GM12878 (cell line): ENCODE data around the gene MGLL. TPM values are rescaled to one million over a fixed set of nuclear protein-coding genes. Genes with fewer than 3 reads are reported as not detected.

Source experiments
- ATAC-seq: fragments of 200-7000 bp; cut with Tn5 transposase; 3 replicates; pipeline ENCODE4 v1.9.1; 2020; ENCODE audit warnings: mild to moderate bottlenecking, moderate library complexity
- BruUV-seq: library from RNA; stranded (reverse); fragments of 400-500 nt; replicated peaks from 2 replicates; lab custom pipeline; 2021; lab: Mats Ljungman, UMichigan
- CTCF ChIA-PET: fragments of 300-600 bp; sonication (Branson Sonifier 250); formaldehyde crosslinking; extraction: SDS; loops from one replicate; lab custom pipeline; 2021; ENCODE audit warnings: inconsistent platforms; lab: Yijun Ruan, JAX
- POLR2A ChIA-PET: fragments of 350-600 bp; formaldehyde crosslinking; extraction: SDS; loops from one replicate; lab custom pipeline; 2021; ENCODE audit warnings: inconsistent platforms; lab: Charles Lee
- RAD21 ChIA-PET: fragments of 300-600 bp; sonication (Branson Sonifier 250); formaldehyde crosslinking; loops from one replicate; lab custom pipeline; 2023; ENCODE audit warnings: antibody characterized with exemption; ENCODE audit not compliant: unreplicated experiment; lab: Charles Lee
- SMC1A ChIA-PET: fragments of 300-600 bp; sonication (Branson Sonifier 250); formaldehyde crosslinking; loops from one replicate; lab custom pipeline; 2023; ENCODE audit not compliant: unreplicated experiment, uncharacterized antibody; lab: Charles Lee
- DNase-seq: peaks from one replicate; pipeline ENCODE4 v3.0.0-alpha.2; 2011; ENCODE audit warnings: low read depth, low spot score
- FAIRE-seq: peaks from 3 replicates; lab custom pipeline; 2011; peaks lifted over from hg19 to GRCh38; lab: Jason Lieb, UNC
- H2AFZ ChIP-seq: 2 replicates; pipeline ENCODE4 v1.6.0; 2011; ENCODE audit warnings: low read depth, low read length, control low read depth; ENCODE audit not compliant: control insufficient read depth
- H3K27ac ChIP-seq: 2 replicates; pipeline ENCODE4 v1.5.1; 2011; ENCODE audit warnings: control low read depth; ENCODE audit not compliant: control insufficient read depth, insufficient read depth
- H3K27me3 ChIP-seq, 2 experiments: replicated peaks in 1 of 2; 2 replicates each; pipeline versions ENCODE4 v1.6.0 to v1.6.1; 2011; ENCODE audit warnings: low read length in 1 of 2; ENCODE audit not compliant: control insufficient read depth in 2 of 2, insufficient read depth in 2 of 2
- H3K36me3 ChIP-seq, 2 experiments: 2 replicates each; pipeline ENCODE4 v1.5.1; 2011; ENCODE audit warnings: low read length in 1 of 2; ENCODE audit not compliant: control insufficient read depth in 2 of 2, insufficient read depth in 2 of 2
- H3K4me1 ChIP-seq: 2 replicates; pipeline ENCODE4 v1.6.1; 2011; ENCODE audit warnings: mild to moderate bottlenecking, low read length, moderate library complexity, mixed read lengths; ENCODE audit not compliant: control insufficient read depth, insufficient read depth
- H3K4me2 ChIP-seq: 2 replicates; pipeline ENCODE4 v1.6.0; 2011; ENCODE audit warnings: control low read depth; ENCODE audit not compliant: control insufficient read depth, insufficient read depth
- H3K4me3 ChIP-seq: fragments of 200-600 bp; sonication (generic); 2 replicates; pipeline ENCODE4 v1.5.1; 2016
- H3K79me2 ChIP-seq: 2 replicates; pipeline ENCODE4 v1.6.0; 2011; ENCODE audit warnings: low read length; ENCODE audit not compliant: control insufficient read depth, insufficient read depth
- H3K9ac ChIP-seq: 2 replicates; pipeline ENCODE4 v1.8.0; 2011; ENCODE audit warnings: low read length, control low read depth, mixed read lengths; ENCODE audit not compliant: control insufficient read depth, insufficient read depth
- H3K9me3 ChIP-seq: replicated peaks from 3 replicates; pipeline ENCODE4 v1.5.1; 2011; ENCODE audit warnings: mild to moderate bottlenecking, low read length; ENCODE audit not compliant: control insufficient read depth, insufficient read depth
- H4K20me1 ChIP-seq: 2 replicates; pipeline ENCODE4 v1.6.0; 2011; ENCODE audit not compliant: control insufficient read depth, insufficient read depth
- ASH2L ChIP-seq: fragments of 300-600, 200-600 bp; sonication (generic); IDR thresholded peaks from 2 replicates; pipeline ENCODE4 v1.6.1; 2017; ENCODE audit warnings: low read depth, mild to moderate bottlenecking, borderline replicate concordance
- DPF2 ChIP-seq: fragments of 450-650 bp; IDR thresholded peaks from 2 replicates; pipeline ENCODE4 v1.6.1; 2017; ENCODE audit warnings: mild to moderate bottlenecking
- ETV6 ChIP-seq, 2 experiments: fragments of 450-650 bp in 1 of 2; IDR thresholded peaks in 1 of 2; conservative IDR thresholded peaks in 1 of 2; 2 replicates each; pipeline ENCODE4 v1.6.1; 2014; ENCODE audit warnings: antibody characterized with exemption in 1 of 2, borderline replicate concordance in 1 of 2, low read depth in 1 of 2, mild to moderate bottlenecking in 1 of 2, moderate library complexity in 1 of 2
- HCFC1 ChIP-seq: fragments of 150-350 bp; IDR thresholded peaks from 2 replicates; pipeline ENCODE4 v1.6.1; 2014; ENCODE audit warnings: low read length
- HDGF ChIP-seq: fragments of 450-650 bp; IDR thresholded peaks from 2 replicates; pipeline ENCODE4 v1.6.1; 2016; ENCODE audit warnings: antibody characterized with exemption
- JUND ChIP-seq: IDR thresholded peaks from 2 replicates; pipeline ENCODE4 v1.6.1; 2012; ENCODE audit warnings: low read depth, mild to moderate bottlenecking, low read length, improper control_type of control experiment, moderate library complexity
- MEF2B ChIP-seq: fragments of 450-650 bp; IDR thresholded peaks from 2 replicates; pipeline ENCODE4 v1.6.1; 2018; ENCODE audit warnings: mild to moderate bottlenecking, moderate library complexity; ENCODE audit not compliant: partially characterized antibody, poor library complexity, severe bottlenecking
- MTA3 ChIP-seq: IDR thresholded peaks from 2 replicates; pipeline ENCODE4 v1.6.1; 2012; ENCODE audit warnings: low read length, inconsistent platforms, borderline replicate concordance
- NR2C2 ChIP-seq: IDR thresholded peaks from 2 replicates; pipeline ENCODE4 v1.6.1; 2011; ENCODE audit warnings: borderline replicate concordance, low read depth; ENCODE audit not compliant: control insufficient read depth, insufficient read length
- PKNOX1 ChIP-seq: fragments of 450-650 bp; IDR thresholded peaks from 2 replicates; pipeline ENCODE4 v1.6.1; 2016; ENCODE audit warnings: mild to moderate bottlenecking
- POLR2A ChIP-seq: IDR thresholded peaks from 2 replicates; pipeline ENCODE4 v1.6.1; 2011; ENCODE audit warnings: low read depth, mild to moderate bottlenecking, low read length
- RELB ChIP-seq: fragments of 450-650 bp; IDR thresholded peaks from 2 replicates; pipeline ENCODE4 v1.6.1; 2017; ENCODE audit warnings: low read depth, mild to moderate bottlenecking, moderate library complexity
- SMC3 ChIP-seq: IDR thresholded peaks from 2 replicates; pipeline ENCODE4 v1.6.1; 2011; ENCODE audit warnings: low read length, improper control_type of control experiment, borderline replicate concordance
- SUZ12 ChIP-seq: fragments of 200-600 bp; sonication (generic); IDR thresholded peaks from one replicate; pipeline ENCODE4 v1.6.1; 2018; ENCODE audit warnings: antibody characterized with exemption, mild to moderate bottlenecking; ENCODE audit not compliant: unreplicated experiment
- ZNF274 ChIP-seq: IDR thresholded peaks from one replicate; pipeline ENCODE4 v1.8.0; 2011; ENCODE audit not compliant: insufficient read length, insufficient read depth
- WGBS: methylation state at CpG from one replicate; pipeline ENCODE4 v1.1.6; 2016; ENCODE audit warnings: low lambda C conversion rate; ENCODE audit not compliant: insufficient replicate concordance, insufficient coverage; ENCODE audit errors: missing lambda C conversion rate; 5-methylcytosine and 5-hydroxymethylcytosine counted together
- in situ Hi-C: fragments of 300-500 bp; cut with MboI; formaldehyde crosslinking; loops from 9 replicates; pipeline ENCODE4 v1.14.3; 2018; ENCODE audit warnings: mixed read lengths
- intact Hi-C: fragments of 100-400 bp; cut with micrococcal nuclease; formaldehyde crosslinking; loops from one replicate; pipeline ENCODE4 v1.14.2; 2022; ENCODE audit not compliant: unreplicated experiment
- polyA plus RNA-seq, 11 experiments: library from polyadenylated mRNA; depleted of rRNA in 4 of 11; unstranded in 6 of 11; stranded (reverse) in 5 of 11; fragments of >200 nt; fragmentation: Nextera tagmentation in 4 of 11; fragmentation: Illumina TruSeq in 1 of 11; extraction: Ambion mirVana in 4 of 11; extraction: Trizol in 1 of 11; gene quantifications; 1 replicate in 1 of 11; 2 replicates in 10 of 11; pipeline versions ENCODE4 v1.2.1 to v1.2.3, GENCODE V29; 2011 to 2016; ENCODE audit warnings: inconsistent platforms in 2 of 11, missing spikeins in 2 of 11, low read depth in 1 of 11
- total RNA-seq, 4 experiments: library from RNA; depleted of rRNA in 3 of 4; stranded (reverse); fragments of >200 nt in 3 of 4; fragmentation: Illumina TruSeq in 1 of 4; extraction: Trizol in 1 of 4; gene quantifications; 2 replicates each; pipeline versions ENCODE4 v1.2.1 to v1.2.3, GENCODE V29; 2013 to 2021

Gene MGLL
- total and polyA plus RNA-seq, 10 of the 15 experiments (the other 5 are each of a cell fraction or from before 2014, with no cell fraction given) = 44.9 to 177 (median 72.9) TPM

GRCh38 chr3:127784283-127784682 lies 38.0 kb downstream of the MGLL start:
- H3K4me2 ChIP-seq = no peak overlapping the region
- ChIA-PET SMC1A (interaction anchor here (1.0 to 2.7 kb wide), 5 partner anchors 27 to 37 kb away, joined by 3 to 13 read pairs (median 4); no protein-coding TSS in a partner anchor), CTCF (interaction anchor here (0.6 to 1.8 kb wide), 3 partner anchors 56 to 184 kb away, joined by 3 to 4 read pairs (median 3); no protein-coding TSS in a partner anchor), RAD21 (interaction anchor here (1.4 to 1.8 kb wide), 2 partner anchors 30 to 34 kb away, joined by 3 to 5 read pairs; no protein-coding TSS in a partner anchor), POLR2A (no interaction called here)
- peaks cover 14 to 20% of the 10 kb centered on the region in 2 experiments; a peak in 3 of 4 replicates for H3K36me3 ChIP-seq
- no peak overlapping the region for H3K27ac ChIP-seq
- H3K9ac ChIP-seq = no peak overlapping the region
- H3K4me1 ChIP-seq = peaks cover 21% of the 10 kb centered on the region
- intact Hi-C loops (no loop called here), in situ Hi-C loops (no loop called here)
- 31% methylated on average over 6 of the region's 7 CpGs for WGBS
- no peaks in the 10 kb centered on the region for H3K27me3 ChIP-seq
- H3K9me3 ChIP-seq = no peaks in the 10 kb centered on the region
- no TSS peak for BruUV-seq
- ATAC-seq = peak; percentile 25
- no peaks in the 10 kb centered on the region for H4K20me1 ChIP-seq
- no peak overlapping the region for H3K4me3 ChIP-seq
- FAIRE-seq = no peak
- DNase-seq = no peak
- no peak overlapping the region for H2AFZ ChIP-seq
- no peak for TF ChIP-seq ETV6 (conservative IDR thresholded peaks at IDR 0.05 in 1 of 2, IDR thresholded peaks at IDR 0.05 in 1 of 2; ENCODE audit: borderline replicate concordance in 1 of 2, low read depth in 1 of 2)
- TF ChIP-seq MEF2B = peak; percentile 59
- no peaks in the 10 kb centered on the region; the same call in 1 of the 2 replicates for H3K79me2 ChIP-seq

- Histone ChIP-seq H2AFZ (no peak overlapping the region), H3K4me3 (no peak overlapping the region), H3K4me2 (no peak overlapping the region), H3K9ac (no peak overlapping the region), H3K36me3 (peaks cover 13 to 20% of the 10 kb centered on the region in 2 experiments; a peak in 3 of 4 replicates), H3K79me2 (no peaks in the 10 kb centered on the region; the same call in none of the 2 replicates), H4K20me1 (no peaks in the 10 kb centered on the region), H3K27me3 (no peaks in the 10 kb centered on the region), H3K27ac (no peak overlapping the region), H3K9me3 (no peaks in the 10 kb centered on the region), H3K4me1 (peaks cover 22% of the 10 kb centered on the region)
- DNase-seq (no peak), FAIRE-seq (no peak), ATAC-seq (no peak)
- ChIA-PET POLR2A (no interaction called here), CTCF (interaction anchor here (0.6 to 1.1 kb wide), 2 partner anchors 56 to 88 kb away, joined by 3 read pairs; no protein-coding TSS in a partner anchor), RAD21 (interaction anchor here (1.4 to 1.8 kb wide), 2 partner anchors 30 to 33 kb away, joined by 3 to 5 read pairs; no protein-coding TSS in a partner anchor), SMC1A (interaction anchor here (1.0 to 2.7 kb wide), 6 partner anchors 18 to 37 kb away, joined by 3 to 13 read pairs (median 4); no protein-coding TSS in a partner anchor)
- in situ Hi-C loops = no loop called here
- no TSS peak for BruUV-seq
- intact Hi-C loops = no loop called here
- 82% methylated on average over 4 of the region's 4 CpGs for WGBS
- TF ChIP-seq ASH2L (no peak), POLR2A (no peak), NR2C2 (no peak), DPF2 (no peak), MTA3 (no peak), SUZ12 (no peak), JUND (no peak), PKNOX1 (no peak), ZNF274 (no peak), HDGF (no peak), HCFC1 (no peak), RELB (no peak), SMC3 (no peak)
Observed at GRCh38 chr3:127783642-127784160, 38.6 kb downstream of the MGLL start.
